Keratinocyte (primary cell): ENCODE results near the gene PTPRN2.

Experiments used
- EZH2 ChIP-seq: IDR thresholded peaks from one replicate; pipeline ENCODE4 v1.6.1; 2012; ENCODE audit warnings: inconsistent platforms, mild to moderate bottlenecking, low read length, moderate library complexity
- TF ChIP-seq, protein P1 (sequence below), 3 experiments: IDR thresholded peaks in 1 of 3; conservative IDR thresholded peaks in 1 of 3; optimal IDR thresholded peaks in 1 of 3; 2 replicates in 2 of 3; 3 replicates in 1 of 3; pipeline versions ENCODE3 to v1.5.1; 2011; ENCODE audit warnings: low read length in 3 of 3, mild to moderate bottlenecking in 3 of 3, moderate library complexity in 2 of 3, control low read depth in 1 of 3, inconsistent platforms in 1 of 3; ENCODE audit not compliant: insufficient read depth in 2 of 3; ENCODE audit errors: extremely low read depth in 1 of 3

DNA sequence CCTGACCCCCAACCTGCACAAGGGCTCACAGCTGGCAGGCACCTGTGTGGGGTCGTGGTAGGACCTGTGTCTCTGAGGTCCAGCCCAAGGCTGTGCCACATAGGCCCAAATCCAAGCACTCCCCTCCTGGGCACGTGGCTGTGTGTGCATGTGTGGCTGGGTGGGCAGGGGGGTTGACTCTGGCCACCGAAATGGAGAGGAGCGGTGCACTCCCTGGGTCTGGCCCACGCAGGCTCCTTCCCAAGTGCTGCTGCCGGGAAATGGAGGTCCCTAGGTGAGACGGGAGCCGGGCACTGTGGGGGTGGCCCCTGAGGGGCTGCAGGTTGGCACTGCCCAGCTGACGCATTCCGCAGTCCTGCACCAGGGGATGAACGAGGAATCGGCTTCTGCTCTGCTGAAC, 722.7 kb downstream of the PTPRN2 start:
- TF ChIP-seq, protein P1, sequence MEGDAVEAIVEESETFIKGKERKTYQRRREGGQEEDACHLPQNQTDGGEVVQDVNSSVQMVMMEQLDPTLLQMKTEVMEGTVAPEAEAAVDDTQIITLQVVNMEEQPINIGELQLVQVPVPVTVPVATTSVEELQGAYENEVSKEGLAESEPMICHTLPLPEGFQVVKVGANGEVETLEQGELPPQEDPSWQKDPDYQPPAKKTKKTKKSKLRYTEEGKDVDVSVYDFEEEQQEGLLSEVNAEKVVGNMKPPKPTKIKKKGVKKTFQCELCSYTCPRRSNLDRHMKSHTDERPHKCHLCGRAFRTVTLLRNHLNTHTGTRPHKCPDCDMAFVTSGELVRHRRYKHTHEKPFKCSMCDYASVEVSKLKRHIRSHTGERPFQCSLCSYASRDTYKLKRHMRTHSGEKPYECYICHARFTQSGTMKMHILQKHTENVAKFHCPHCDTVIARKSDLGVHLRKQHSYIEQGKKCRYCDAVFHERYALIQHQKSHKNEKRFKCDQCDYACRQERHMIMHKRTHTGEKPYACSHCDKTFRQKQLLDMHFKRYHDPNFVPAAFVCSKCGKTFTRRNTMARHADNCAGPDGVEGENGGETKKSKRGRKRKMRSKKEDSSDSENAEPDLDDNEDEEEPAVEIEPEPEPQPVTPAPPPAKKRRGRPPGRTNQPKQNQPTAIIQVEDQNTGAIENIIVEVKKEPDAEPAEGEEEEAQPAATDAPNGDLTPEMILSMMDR (optimal IDR thresholded peaks at IDR 0.05 in 1 of 3, IDR thresholded peaks at IDR 0.05 in 1 of 3, conservative IDR thresholded peaks at IDR 0.05 in 1 of 3; ENCODE audit: extremely low read depth in 1 of 3, insufficient read depth in 2 of 3, low read length in 3 of 3): no peak
- TF ChIP-seq EZH2: no peak
